Nephron (organoid): Measurements from ENCODE around the gene ZC2HC1C.
A peak's percentile ranks its signal among the peaks of the same experiment; 100 is the strongest.
"Not testable (repeated sequence)": the region's sequence is repeated elsewhere in the genome, so short reads cannot be mapped to it uniquely, and the experiment has no call there.

Experiments used
- H3K27ac Mint-ChIP-seq, 3 experiments: 2 replicates each; pipeline ENCODE4 v1.8.0; 2020; ENCODE audit warnings: mixed read lengths in 3 of 3, mild to moderate bottlenecking in 2 of 3, moderate library complexity in 1 of 3
- H3K27me3 Mint-ChIP-seq: 2 replicates; pipeline ENCODE4 v1.8.0; 2021; ENCODE audit warnings: low read depth, mild to moderate bottlenecking, moderate library complexity, mixed read lengths
- H3K36me3 Mint-ChIP-seq: 2 replicates; pipeline ENCODE4 v1.8.0; 2020; ENCODE audit warnings: low read depth, mixed read lengths
- H3K4me1 Mint-ChIP-seq: 2 replicates; pipeline ENCODE4 v1.8.0; 2020; ENCODE audit warnings: mixed read lengths
- H3K4me3 Mint-ChIP-seq, 3 experiments: 2 replicates each; pipeline ENCODE4 v1.8.0; 2020; ENCODE audit warnings: mild to moderate bottlenecking in 3 of 3, mixed read lengths in 3 of 3, moderate library complexity in 2 of 3
- H3K9me3 Mint-ChIP-seq: 2 replicates; pipeline ENCODE4 v1.8.0; 2020; ENCODE audit warnings: mixed read lengths
- TF ChIP-seq, protein P1 (sequence below), 3 experiments: fragments of 200-600 bp; sonication (generic); IDR thresholded peaks; one replicate each; pipeline ENCODE4 v1.5.0; 2021; ENCODE audit warnings: antibody characterized with exemption in 3 of 3; ENCODE audit not compliant: unreplicated experiment in 3 of 3

Gene ZC2HC1C

DNA sequence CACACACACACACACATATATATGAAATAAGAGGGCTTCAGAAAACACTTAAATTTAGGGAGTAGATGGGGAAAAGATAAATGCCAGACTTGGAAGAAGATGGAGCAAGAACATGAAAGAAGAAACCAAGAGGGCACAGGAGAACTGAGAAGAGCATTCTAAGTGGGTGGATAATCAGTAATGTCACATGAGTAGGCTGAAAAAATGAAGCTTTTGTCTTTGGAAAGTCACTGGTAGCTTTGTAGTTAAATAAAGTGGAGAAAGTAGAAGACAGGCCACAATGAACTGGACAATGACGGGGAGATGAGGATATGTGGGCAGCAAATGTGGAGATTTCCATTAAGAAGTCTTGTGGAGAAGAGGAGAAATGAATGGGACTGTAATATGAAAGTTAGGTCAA lies 2.2 kb upstream of the ZC2HC1C start:
- no peaks in the 10 kb centered on the region for H3K27me3 Mint-ChIP-seq

DNA sequence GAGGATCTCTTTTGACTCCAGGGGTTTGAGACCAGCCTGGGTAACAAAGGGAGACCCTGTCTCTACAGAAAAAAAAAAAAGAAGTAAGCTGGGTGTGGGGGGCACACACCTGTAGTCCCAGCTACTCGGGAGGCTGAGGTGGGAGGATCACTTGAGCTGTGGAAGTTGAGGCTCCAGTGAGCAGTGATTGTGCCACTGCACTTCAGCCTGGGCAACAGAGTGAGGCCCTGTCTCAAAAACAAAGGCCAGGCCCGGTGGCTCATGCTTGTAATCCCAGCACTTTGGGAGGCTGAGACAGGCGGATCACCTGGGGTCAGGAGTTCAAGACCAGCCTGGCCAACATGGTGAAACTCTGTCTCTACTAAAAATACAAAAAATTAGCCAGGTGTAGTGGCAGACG lies 1.7 kb upstream of the ZC2HC1C start:
- H3K4me3 Mint-ChIP-seq, H3K9me3 Mint-ChIP-seq, H3K27ac Mint-ChIP-seq, H3K36me3 Mint-ChIP-seq, H3K27me3 Mint-ChIP-seq: not testable (repeated sequence)
- H3K4me1 Mint-ChIP-seq = peaks cover 19% of the 10 kb centered on the region

More for the DNA sequence above, 2.2 kb upstream of the ZC2HC1C start:
- Mint-ChIP-seq H3K9me3 (no peaks in the 10 kb centered on the region), H3K36me3 (no peaks in the 10 kb centered on the region), H3K4me3 (no peak overlapping the region), H3K4me1 (peaks cover 21% of the 10 kb centered on the region), H3K27ac (no peak overlapping the region)
- TF ChIP-seq, protein P1, sequence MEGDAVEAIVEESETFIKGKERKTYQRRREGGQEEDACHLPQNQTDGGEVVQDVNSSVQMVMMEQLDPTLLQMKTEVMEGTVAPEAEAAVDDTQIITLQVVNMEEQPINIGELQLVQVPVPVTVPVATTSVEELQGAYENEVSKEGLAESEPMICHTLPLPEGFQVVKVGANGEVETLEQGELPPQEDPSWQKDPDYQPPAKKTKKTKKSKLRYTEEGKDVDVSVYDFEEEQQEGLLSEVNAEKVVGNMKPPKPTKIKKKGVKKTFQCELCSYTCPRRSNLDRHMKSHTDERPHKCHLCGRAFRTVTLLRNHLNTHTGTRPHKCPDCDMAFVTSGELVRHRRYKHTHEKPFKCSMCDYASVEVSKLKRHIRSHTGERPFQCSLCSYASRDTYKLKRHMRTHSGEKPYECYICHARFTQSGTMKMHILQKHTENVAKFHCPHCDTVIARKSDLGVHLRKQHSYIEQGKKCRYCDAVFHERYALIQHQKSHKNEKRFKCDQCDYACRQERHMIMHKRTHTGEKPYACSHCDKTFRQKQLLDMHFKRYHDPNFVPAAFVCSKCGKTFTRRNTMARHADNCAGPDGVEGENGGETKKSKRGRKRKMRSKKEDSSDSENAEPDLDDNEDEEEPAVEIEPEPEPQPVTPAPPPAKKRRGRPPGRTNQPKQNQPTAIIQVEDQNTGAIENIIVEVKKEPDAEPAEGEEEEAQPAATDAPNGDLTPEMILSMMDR (IDR thresholded peaks at IDR 0.05; ENCODE audit: unreplicated experiment in 3 of 3) = no peak

DNA sequence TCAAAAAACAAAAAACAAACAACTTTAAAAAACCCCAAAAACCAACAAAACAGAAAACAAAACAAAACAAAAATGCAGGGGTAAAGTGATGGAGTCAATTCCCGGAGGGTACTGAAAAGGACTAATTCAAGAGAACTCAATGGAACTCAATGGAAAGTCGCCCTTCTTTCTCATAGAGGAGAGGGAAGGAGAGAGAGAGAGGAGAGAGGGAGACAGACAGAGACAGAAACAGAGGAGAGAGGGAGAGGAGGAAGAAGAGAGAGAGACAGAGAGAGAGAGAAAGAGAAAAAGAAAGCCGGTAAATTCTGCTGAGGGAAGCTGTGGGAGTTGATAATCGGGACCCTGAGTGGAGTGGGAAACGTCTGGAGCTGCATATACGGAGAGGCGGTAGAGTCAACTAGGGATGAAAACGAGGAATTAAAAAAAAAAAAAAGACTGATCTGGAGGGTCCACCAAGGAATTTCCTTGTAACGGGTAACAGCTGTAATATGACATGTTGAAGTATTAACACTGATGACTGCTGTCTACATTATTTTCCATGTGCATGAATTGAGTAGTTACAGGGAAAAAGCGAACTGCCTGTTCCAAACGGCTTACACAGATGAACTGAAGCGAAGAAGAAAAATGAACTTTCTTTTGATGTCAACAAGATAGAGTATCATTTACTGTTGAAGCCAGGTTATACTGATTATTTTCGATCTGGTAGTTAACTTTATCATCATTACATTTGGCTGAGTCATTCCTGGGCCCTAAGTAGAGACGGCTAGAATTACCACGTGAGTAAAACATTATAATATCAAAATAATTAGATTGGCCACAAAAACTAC lies 934 bp upstream of the ZC2HC1C start:
- TF ChIP-seq, protein P1 (IDR thresholded peaks at IDR 0.05; ENCODE audit: unreplicated experiment in 3 of 3) = no peak
- H3K36me3 Mint-ChIP-seq = no peaks in the 10 kb centered on the region
- H3K4me1 Mint-ChIP-seq = peaks cover 12% of the 10 kb centered on the region
- H3K9me3 Mint-ChIP-seq = no peaks in the 10 kb centered on the region
- no peak overlapping the region for H3K27ac Mint-ChIP-seq
- no peaks in the 10 kb centered on the region for H3K27me3 Mint-ChIP-seq
- H3K4me3 Mint-ChIP-seq = no peak overlapping the region

DNA sequence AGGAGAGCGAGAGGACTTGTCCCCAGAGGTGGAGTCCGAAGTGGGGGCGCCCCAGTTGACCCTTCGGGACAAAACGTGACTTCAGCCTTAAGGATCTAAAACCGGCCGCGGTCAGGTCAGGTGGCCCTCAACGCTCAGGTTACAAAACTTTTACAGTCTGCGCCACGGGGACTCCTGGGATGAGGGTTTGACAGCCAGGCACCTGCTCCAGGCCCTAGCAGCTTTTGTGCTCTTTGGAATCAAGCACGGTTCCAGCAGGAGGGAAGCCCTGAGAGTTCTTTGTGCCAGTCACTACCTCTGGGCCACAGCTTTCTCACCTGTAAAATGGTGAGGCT lies 337 bp downstream of the ZC2HC1C start:
- Mint-ChIP-seq H3K27me3 (no peaks in the 10 kb centered on the region), H3K4me1 (peaks cover 5% of the 10 kb centered on the region), H3K9me3 (no peaks in the 10 kb centered on the region), H3K4me3 (peak overlapping the region in 1 of 3 experiments; percentile 90), H3K36me3 (no peaks in the 10 kb centered on the region), H3K27ac (peak overlapping the region in 1 of 3 experiments; percentile 89)
- TF ChIP-seq, protein P1 (IDR thresholded peaks at IDR 0.05; ENCODE audit: unreplicated experiment in 3 of 3) = no peak

DNA sequence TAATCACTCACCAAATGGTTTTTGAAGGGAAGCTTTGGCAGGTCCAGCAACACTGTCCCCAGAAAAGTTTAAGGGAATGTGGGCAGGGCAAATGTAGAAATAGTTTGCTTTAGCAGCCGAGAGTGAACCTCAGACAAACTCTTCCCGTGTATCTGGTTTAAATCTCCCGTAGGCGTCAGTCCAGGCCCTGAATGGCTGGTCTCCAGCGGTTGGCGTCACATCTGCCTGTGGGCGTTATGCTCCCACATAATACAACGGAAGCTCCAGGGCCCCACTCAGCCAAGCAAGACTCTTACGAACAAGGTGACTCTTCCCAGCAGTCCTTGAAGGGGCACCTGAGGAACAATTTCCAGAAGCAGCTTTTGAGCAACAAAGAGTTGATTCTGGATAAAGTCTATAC lies 942 bp downstream of the ZC2HC1C start:
- H3K36me3 Mint-ChIP-seq = no peaks in the 10 kb centered on the region
- H3K27ac Mint-ChIP-seq = peak overlapping the region in 1 of 3 experiments; percentile 40
- no peaks in the 10 kb centered on the region for H3K27me3 Mint-ChIP-seq
- H3K4me3 Mint-ChIP-seq = peak overlapping the region in 1 of 3 experiments; percentile 90
- peaks cover 5% of the 10 kb centered on the region for H3K4me1 Mint-ChIP-seq
- TF ChIP-seq, protein P1 (IDR thresholded peaks at IDR 0.05; ENCODE audit: unreplicated experiment in 3 of 3) = no peak
- no peaks in the 10 kb centered on the region for H3K9me3 Mint-ChIP-seq

DNA sequence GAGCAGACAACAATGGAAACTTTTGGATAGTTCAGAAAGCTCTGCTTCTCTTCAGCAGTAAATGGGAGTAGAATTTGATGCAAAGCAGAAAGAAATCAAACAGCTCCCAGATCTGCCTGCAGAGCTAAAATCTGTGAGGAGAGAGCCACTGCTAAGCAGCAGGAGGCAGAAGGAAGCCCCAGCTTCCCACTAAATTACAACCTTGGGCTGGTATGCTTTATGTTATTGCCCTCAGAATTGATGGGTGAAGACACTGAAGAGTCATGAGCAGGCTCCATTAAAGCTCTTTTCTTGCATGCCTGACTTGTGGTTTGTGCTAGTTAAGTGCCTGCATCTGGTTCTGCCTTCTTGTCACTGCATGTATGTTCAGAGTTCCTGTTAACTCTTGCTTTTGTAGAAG lies 8.4 kb downstream of the ZC2HC1C start:
- Mint-ChIP-seq H3K4me1 (peaks cover 15% of the 10 kb centered on the region), H3K4me3 (no peak overlapping the region), H3K27ac (no peak overlapping the region), H3K36me3 (peaks cover 12% of the 10 kb centered on the region), H3K9me3 (no peaks in the 10 kb centered on the region), H3K27me3 (no peaks in the 10 kb centered on the region)
- TF ChIP-seq, protein P1 (IDR thresholded peaks at IDR 0.05; ENCODE audit: unreplicated experiment in 3 of 3) = no peak
